SJCRH30 (cell line): ENCODE data around the gene UGT2A3. TPM values are rescaled to one million over a fixed set of nuclear protein-coding genes. Genes with fewer than 3 reads are reported as not detected.
"Not testable (repeated sequence)": the region's sequence is repeated elsewhere in the genome, so short reads cannot be mapped to it uniquely, and the experiment has no call there.

Experiments used
- DNase-seq, 2 experiments: peaks; one replicate each; pipeline ENCODE4 v3.0.0-alpha.2; 2015 to 2020
- H3K27ac ChIP-seq: fragments of 250-450 bp; sonication (Bioruptor Pico); 2 replicates; pipeline ENCODE4 v1.5.1; 2020; ENCODE audit warnings: mild to moderate bottlenecking, moderate library complexity
- H3K27me3 ChIP-seq: fragments of 250-450 bp; sonication (Bioruptor Pico); 2 replicates; pipeline ENCODE4 v1.5.1; 2020; ENCODE audit warnings: mild to moderate bottlenecking, moderate library complexity
- H3K36me3 ChIP-seq: fragments of 250-450 bp; sonication (Bioruptor Pico); 2 replicates; pipeline ENCODE4 v1.5.1; 2020; ENCODE audit warnings: mild to moderate bottlenecking, moderate library complexity
- H3K4me1 ChIP-seq: fragments of 250-450 bp; sonication (Bioruptor Pico); 2 replicates; pipeline ENCODE4 v1.5.1; 2020; ENCODE audit warnings: mild to moderate bottlenecking, moderate library complexity
- H3K4me3 ChIP-seq: fragments of 250-450 bp; sonication (Bioruptor Pico); 2 replicates; pipeline ENCODE4 v1.5.1; 2020; ENCODE audit warnings: mild to moderate bottlenecking, moderate library complexity
- H3K9me3 ChIP-seq: fragments of 250-450 bp; sonication (Bioruptor Pico); replicated peaks from 2 replicates; pipeline ENCODE4 v1.5.1; 2020; ENCODE audit warnings: mild to moderate bottlenecking, moderate library complexity
- total RNA-seq: library from RNA; depleted of rRNA; stranded (reverse); fragments of >200 nt; shearing (Covaris generic); gene quantifications from 2 replicates; pipeline ENCODE4 v1.2.3, GENCODE V29; 2014

UGT2A3 gene
- total RNA-seq, 1 experiment from 2014 or later, result not detected

DNA sequence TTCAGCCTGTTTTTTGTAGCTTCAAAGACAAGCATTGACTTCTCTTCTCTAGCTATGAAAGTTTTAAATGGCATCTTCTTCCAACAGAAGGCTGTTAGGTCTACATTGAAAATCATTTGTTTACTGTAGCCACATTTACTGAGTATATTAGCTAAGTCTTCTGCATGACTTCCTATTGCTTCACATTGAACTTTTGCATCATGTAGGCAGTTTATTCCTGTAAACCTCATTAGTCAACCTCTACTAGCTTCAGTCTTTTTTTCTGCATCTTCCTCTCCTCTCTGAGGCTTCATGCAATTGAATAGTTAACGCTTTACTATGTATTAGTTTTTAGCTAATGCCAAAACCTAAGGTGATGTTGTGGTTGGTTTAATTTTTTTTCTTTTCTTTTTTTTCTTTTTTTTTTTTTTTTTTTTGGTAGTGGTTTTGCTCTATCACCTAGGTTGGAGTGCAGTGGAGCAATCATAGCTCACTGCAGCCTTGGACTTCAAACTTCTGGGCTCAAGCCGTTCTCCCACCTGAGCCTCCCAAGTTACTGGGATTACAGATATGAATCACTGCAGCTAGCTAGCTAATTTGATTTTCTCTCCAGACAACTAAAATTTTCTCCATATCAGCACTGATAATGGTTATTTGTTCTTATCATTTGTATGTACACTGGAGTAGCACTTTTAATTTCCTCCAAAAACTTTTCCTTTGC lies 3.4 kb downstream of the UGT2A3 start:
- Histone ChIP-seq H3K36me3 (no peaks in the 10 kb centered on the region), H3K27me3 (no peaks in the 10 kb centered on the region), H3K9me3 (no peaks in the 10 kb centered on the region), H3K4me3 (no peak overlapping the region), H3K27ac (no peak overlapping the region), H3K4me1 (no peaks in the 10 kb centered on the region)
- DNase-seq, result no peak

- Histone ChIP-seq H3K27ac (no peak overlapping the region), H3K36me3 (no peaks in the 10 kb centered on the region), H3K9me3 (no peaks in the 10 kb centered on the region), H3K27me3 (no peaks in the 10 kb centered on the region), H3K4me1 (no peaks in the 10 kb centered on the region), H3K4me3 (no peak overlapping the region)
- no peak for DNase-seq
These were observed 22.4 kb downstream of the UGT2A3 start for GRCh38 chr4:68929076-68929737.

GRCh38 chr4:68927165-68927564 lies 24.4 kb downstream of the UGT2A3 start:
- H3K36me3 ChIP-seq, result no peaks in the 10 kb centered on the region
- no peak overlapping the region for H3K27ac ChIP-seq
- H3K4me1 ChIP-seq, result no peaks in the 10 kb centered on the region
- no peaks in the 10 kb centered on the region for H3K9me3 ChIP-seq
- H3K4me3 ChIP-seq, result no peak overlapping the region
- H3K27me3 ChIP-seq, result no peaks in the 10 kb centered on the region
- DNase-seq, result peak in 1 of 2 experiments; percentile 27

- H3K4me1 ChIP-seq, H3K4me3 ChIP-seq, H3K27ac ChIP-seq, DNase-seq, H3K36me3 ChIP-seq, H3K9me3 ChIP-seq, H3K27me3 ChIP-seq: not testable (repeated sequence)
These were observed 29.4 kb downstream of the UGT2A3 start for GRCh38 chr4:68922202-68922601.

GRCh38 chr4:68921051-68921450 lies 30.6 kb downstream of the UGT2A3 start:
- H3K4me1 ChIP-seq, result peaks cover 10% of the 10 kb centered on the region; the same call in 1 of the 2 replicates
- no peak overlapping the region for H3K27ac ChIP-seq
- H3K9me3 ChIP-seq, result no peaks in the 10 kb centered on the region
- H3K4me3 ChIP-seq, result no peak overlapping the region
- no peaks in the 10 kb centered on the region for H3K27me3 ChIP-seq
- H3K36me3 ChIP-seq, result no peaks in the 10 kb centered on the region
- DNase-seq, result no peak

GRCh38 chr4:68917016-68917415 lies 34.6 kb downstream of the UGT2A3 start:
- H3K4me1 ChIP-seq, result peaks cover 10% of the 10 kb centered on the region; the same call in 1 of the 2 replicates
- no peak for DNase-seq
- H3K9me3 ChIP-seq, result no peaks in the 10 kb centered on the region
- H3K36me3 ChIP-seq, result no peaks in the 10 kb centered on the region
- no peak overlapping the region for H3K27ac ChIP-seq
- H3K27me3 ChIP-seq, result no peaks in the 10 kb centered on the region
- H3K4me3 ChIP-seq, result no peak overlapping the region

DNA sequence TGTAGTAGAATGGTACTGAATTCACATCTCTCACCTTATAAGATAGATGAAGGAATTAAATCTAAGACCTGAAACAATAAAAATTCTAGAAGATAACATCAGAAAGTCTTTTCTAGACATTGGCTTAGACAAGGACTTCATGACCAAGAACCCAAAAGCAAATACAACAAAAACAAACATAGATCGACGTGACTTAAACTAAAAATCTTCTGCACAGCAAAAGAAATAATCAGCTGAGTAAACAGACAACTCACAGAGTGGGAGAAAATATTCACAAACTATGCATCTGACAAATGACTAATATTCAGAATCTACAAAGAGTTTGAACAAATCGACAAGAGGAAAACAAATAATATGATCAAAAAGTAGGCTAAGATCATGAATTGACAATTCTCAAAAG lies 38.8 kb downstream of the UGT2A3 start:
- no peaks in the 10 kb centered on the region for H3K36me3 ChIP-seq
- no peak overlapping the region for H3K27ac ChIP-seq
- H3K4me1 ChIP-seq, result no peaks in the 10 kb centered on the region
- H3K4me3 ChIP-seq, result no peak overlapping the region
- no peak for DNase-seq
- no peaks in the 10 kb centered on the region for H3K9me3 ChIP-seq
- H3K27me3 ChIP-seq, result no peaks in the 10 kb centered on the region

- Histone ChIP-seq H3K27me3 (no peaks in the 10 kb centered on the region), H3K36me3 (no peaks in the 10 kb centered on the region), H3K4me1 (no peaks in the 10 kb centered on the region), H3K27ac (no peak overlapping the region), H3K4me3 (no peak overlapping the region), H3K9me3 (no peaks in the 10 kb centered on the region)
- no peak for DNase-seq
These were observed 42.2 kb downstream of the UGT2A3 start for GRCh38 chr4:68909385-68909784.

DNA sequence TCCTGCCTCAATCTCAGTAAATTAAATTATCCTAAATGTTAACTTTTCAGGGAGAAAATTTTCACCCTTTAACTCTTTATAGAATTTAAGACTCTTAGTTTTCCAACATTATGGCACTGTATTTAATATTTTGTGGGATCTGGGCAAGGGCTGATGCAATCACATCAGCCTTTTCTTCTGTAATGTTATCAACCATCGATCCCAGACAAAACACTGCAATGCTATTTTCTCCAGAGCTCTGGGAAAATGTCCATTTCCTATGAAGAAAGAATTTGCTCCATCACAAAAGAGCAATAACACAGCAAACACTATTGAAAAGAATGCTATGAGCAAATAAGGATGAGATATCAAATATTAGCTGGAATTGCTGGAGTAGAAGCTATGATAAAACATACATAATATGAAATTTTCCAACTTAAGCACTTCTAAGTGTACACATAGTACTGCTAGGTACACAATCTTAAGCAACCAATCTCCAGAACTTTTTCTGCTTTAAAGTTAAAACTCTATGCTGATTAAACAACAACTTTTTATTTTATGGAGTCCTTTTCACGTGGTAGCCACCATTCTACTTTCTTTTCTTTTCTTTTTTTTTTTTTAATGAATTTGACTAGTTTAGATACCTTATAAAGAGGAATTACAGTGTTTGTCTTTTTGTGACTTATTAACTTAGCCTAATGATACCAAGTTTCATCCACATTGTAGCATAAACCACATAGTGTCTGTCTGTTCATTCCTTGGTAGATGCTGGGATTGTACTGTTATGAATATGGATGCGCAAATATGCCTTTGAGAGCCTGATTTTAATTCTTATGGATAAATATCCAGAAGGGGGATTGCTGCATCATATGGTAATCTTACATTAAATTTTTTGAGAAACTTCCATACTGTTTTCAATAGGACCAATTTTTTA lies 43.6 kb downstream of the UGT2A3 start:
- Histone ChIP-seq H3K27ac (no peak overlapping the region), H3K27me3 (no peaks in the 10 kb centered on the region), H3K4me1 (no peaks in the 10 kb centered on the region), H3K4me3 (no peak overlapping the region), H3K9me3 (no peaks in the 10 kb centered on the region), H3K36me3 (no peaks in the 10 kb centered on the region)
- DNase-seq, result no peak

DNA sequence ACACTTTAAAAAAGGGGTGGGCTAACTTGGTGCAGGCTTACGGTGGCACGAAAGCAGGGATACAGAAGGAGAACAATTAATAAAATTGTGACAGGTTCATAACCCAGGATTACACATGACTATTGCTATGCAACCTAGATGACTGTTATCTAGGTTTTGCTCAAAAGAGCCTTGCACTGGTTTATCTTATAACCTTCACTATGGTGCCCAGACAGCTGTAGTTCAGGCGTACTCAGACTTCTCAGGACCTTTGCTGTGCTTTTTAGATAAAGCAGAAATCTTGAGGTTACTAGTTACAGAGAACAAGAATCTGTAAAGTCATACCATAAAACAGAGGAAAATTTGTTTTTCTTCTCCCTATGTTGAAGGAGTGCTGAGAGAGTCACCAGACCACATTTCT lies 44.4 kb downstream of the UGT2A3 start:
- H3K36me3 ChIP-seq, result no peaks in the 10 kb centered on the region
- H3K27ac ChIP-seq, result no peak overlapping the region
- no peaks in the 10 kb centered on the region for H3K4me1 ChIP-seq
- no peaks in the 10 kb centered on the region for H3K9me3 ChIP-seq
- no peaks in the 10 kb centered on the region for H3K27me3 ChIP-seq
- no peak for DNase-seq
- H3K4me3 ChIP-seq, result no peak overlapping the region

GRCh38 chr4:68906780-68907137 lies 44.8 kb downstream of the UGT2A3 start:
- DNase-seq, result no peak
- Histone ChIP-seq H3K27me3 (no peaks in the 10 kb centered on the region), H3K9me3 (no peaks in the 10 kb centered on the region), H3K4me3 (no peak overlapping the region), H3K36me3 (no peaks in the 10 kb centered on the region), H3K4me1 (no peaks in the 10 kb centered on the region), H3K27ac (no peak overlapping the region)

GRCh38 chr4:68905939-68906779 lies 45.4 kb downstream of the UGT2A3 start:
- DNase-seq, result no peak
- H3K27ac ChIP-seq, result no peak overlapping the region
- no peaks in the 10 kb centered on the region for H3K4me1 ChIP-seq
- no peak overlapping the region for H3K4me3 ChIP-seq
- no peaks in the 10 kb centered on the region for H3K27me3 ChIP-seq
- H3K36me3 ChIP-seq, result no peaks in the 10 kb centered on the region
- H3K9me3 ChIP-seq, result no peaks in the 10 kb centered on the region

GRCh38 chr4:68905598-68905938 lies 46.0 kb downstream of the UGT2A3 start:
- no peaks in the 10 kb centered on the region for H3K9me3 ChIP-seq
- H3K27me3 ChIP-seq, result no peaks in the 10 kb centered on the region
- H3K4me3 ChIP-seq, result no peak overlapping the region
- H3K36me3 ChIP-seq, result no peaks in the 10 kb centered on the region
- H3K4me1 ChIP-seq, result no peaks in the 10 kb centered on the region
- DNase-seq, result no peak
- no peak overlapping the region for H3K27ac ChIP-seq

DNA sequence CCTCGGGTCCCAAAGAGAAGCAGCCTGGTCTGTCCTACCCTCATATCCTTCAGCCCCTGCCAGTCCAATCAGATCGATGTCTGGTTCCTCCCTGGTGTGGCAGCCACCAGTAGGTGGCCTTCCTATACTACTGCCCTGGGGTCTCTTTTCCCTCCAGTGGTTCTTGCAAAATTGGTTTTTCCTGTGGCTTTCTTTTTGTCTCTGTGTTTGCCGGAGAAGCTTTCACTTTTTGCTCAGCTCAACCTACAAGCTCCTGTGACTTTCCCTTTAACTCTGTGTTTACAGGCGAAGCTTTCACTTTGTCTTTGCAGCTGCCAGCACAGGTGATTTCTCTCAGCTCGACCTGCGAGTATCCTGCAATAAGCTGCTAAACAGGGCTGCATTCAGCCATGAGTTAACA lies 46.8 kb downstream of the UGT2A3 start:
- no peak overlapping the region for H3K4me3 ChIP-seq
- no peak overlapping the region for H3K27ac ChIP-seq
- H3K4me1 ChIP-seq, result no peaks in the 10 kb centered on the region
- no peaks in the 10 kb centered on the region for H3K9me3 ChIP-seq
- peak in 1 of 2 experiments; percentile 17 for DNase-seq
- H3K36me3 ChIP-seq, result no peaks in the 10 kb centered on the region
- H3K27me3 ChIP-seq, result no peaks in the 10 kb centered on the region
